SHP77 (cell line): ENCODE measurements around the gene SMIM24.
"Not testable (repeated sequence)": the region's sequence is repeated elsewhere in the genome, so short reads cannot be mapped to it uniquely, and the experiment has no call there.

Experiments
- DNase-seq, 2 experiments: peaks; one replicate each; lab custom pipeline; 2025; lab: John Stamatoyannopoulos, UW

SMIM24 gene

GRCh38 chr19:3433805-3434540 is 46.4 kb downstream of the SMIM24 start:
- DNase-seq: no peak

- no peak for DNase-seq
Observed at GRCh38 chr19:3433313-3433712, 47.0 kb downstream of the SMIM24 start.

- no peak for DNase-seq
Observed at GRCh38 chr19:3431760-3432397, 48.4 kb downstream of the SMIM24 start.

GRCh38 chr19:3430366-3430680 is 50.0 kb downstream of the SMIM24 start:
- DNase-seq: not testable (repeated sequence)

GRCh38 chr19:3426433-3426832 is 53.9 kb downstream of the SMIM24 start:
- DNase-seq: no peak
